Ovary (tissue), 9 donors: Measurements from ENCODE around the gene ACAD8. TPM values are rescaled to one million over a fixed set of nuclear protein-coding genes. Genes with fewer than 3 reads are reported as not detected.

Source experiments
- DNase-seq, 5 donors: peaks; one replicate each; pipeline ENCODE4 v3.0.0-alpha.2; 2019 to 2020
- H3K27ac ChIP-seq, 2 donors: fragments of 200-600 bp; one replicate each; pipeline versions ENCODE4 v1.5.1 to v1.8.0; 2019 to 2022
- H3K27me3 ChIP-seq: fragments of 200-600 bp; one replicate; pipeline ENCODE4 v1.8.0; 2022
- H3K36me3 ChIP-seq: fragments of 200-600 bp; sonication (generic); one replicate; pipeline ENCODE4 v1.5.1; 2019
- H3K4me1 ChIP-seq: one replicate; pipeline ENCODE4 v1.8.1; 2013; ENCODE audit warnings: mild to moderate bottlenecking, moderate library complexity; ENCODE audit not compliant: insufficient read depth
- H3K4me3 ChIP-seq: fragments of 200-600 bp; sonication (generic); one replicate; pipeline ENCODE4 v1.5.1; 2017
- H3K9me3 ChIP-seq, 2 donors: fragments of 200-600 bp in 1 of 2; sonication (generic) in 1 of 2; one replicate each; pipeline versions ENCODE4 v1.5.1 to v1.8.1; 2013 to 2019; ENCODE audit warnings: mild to moderate bottlenecking in 1 of 2, moderate library complexity in 1 of 2
- CTCF ChIP-seq, 3 donors: fragments of 450-650 bp in 2 of 3; fragments of 200-600 bp in 1 of 3; IDR thresholded peaks; one replicate each; pipeline versions ENCODE4 v1.5.1 to v1.8.0; 2016 to 2022; ENCODE audit warnings: antibody characterized with exemption in 3 of 3, mild to moderate bottlenecking in 1 of 3
- EP300 ChIP-seq: sonication (generic); formaldehyde crosslinking; IDR thresholded peaks from one replicate; pipeline ENCODE4 v1.6.1; 2017; ENCODE audit warnings: antibody characterized with exemption
- POLR2A ChIP-seq: fragments of 450-650 bp; IDR thresholded peaks from one replicate; pipeline ENCODE4 v1.6.1; 2017; ENCODE audit warnings: antibody characterized with exemption, mild to moderate bottlenecking, moderate library complexity
- WGBS, 3 donors: extraction: QIAGEN DNeasy Blood & Tissue Kit in 1 of 3; methylation state at CpG; one replicate each; pipeline versions ENCODE4 v1.1.5 to v1.1.7; 2013 to 2017; 5-methylcytosine and 5-hydroxymethylcytosine counted together
- intact Hi-C, 4 donors: fragments of 100-400 bp; cut with DNase I; formaldehyde crosslinking; loops; one replicate each; pipeline versions ENCODE4 v1.11.0 to v1.15.1; 2022 to 2023
- polyA plus RNA-seq, 2 donors: library from polyadenylated mRNA; stranded (reverse); fragments of 200-250 nt in 1 of 2; fragments of 350-450 nt in 1 of 2; fragmentation: Illumina TruSeq in 1 of 2; extraction: RNeasy Lipid Tissue Mini Kit (QIAGEN cat#74804) in 1 of 2; gene quantifications; one replicate each; pipeline ENCODE4 v1.2.3, GENCODE V29; 2013 to 2014
- total RNA-seq, 7 donors: library from RNA; depleted of rRNA in 2 of 7; stranded (reverse); fragments of >200 nt in 2 of 7; fragmentation: NEBNext Ultra II Directional in 3 of 7; extraction: Animal tissue kit (Norgen Biotek cat#: 25700) in 3 of 7; gene quantifications; one replicate each; pipeline versions ENCODE4 v1.1.0 to v1.2.4, GENCODE V29; 2016 to 2023
- donor health status: DM: no; HTN: no; CAD: no; lungs with moderate emphysema.
- donor health status: DM: no; HTN: no; CAD: no.
- donor health status: Bipolar disorder and iron deficiency.
- donor health status: DM: yes; HTN: yes; CAD: no.
- donor health status: DM: no; HTN: no; CAD: no.
- donor health status: DM: yes; HTN: yes; CAD: no.

Gene ACAD8
- total and polyA plus RNA-seq, 9 donors, result 14.4 to 27.5 (median 20.4) TPM

GRCh38 chr11:134312223-134312622 is 58.9 kb downstream of the ACAD8 start:
- no peaks in the 10 kb centered on the region for H3K4me1 ChIP-seq
- intact Hi-C loops, result no loop called here
- TF ChIP-seq CTCF (IDR thresholded peaks at IDR 0.05), result no peak
- TF ChIP-seq EP300, result no peak
- no peak for TF ChIP-seq POLR2A
- H3K36me3 ChIP-seq, result no peaks in the 10 kb centered on the region
- no peaks in the 10 kb centered on the region for H3K27me3 ChIP-seq
- H3K9me3 ChIP-seq, result peaks cover 0 to 4% of the 10 kb centered on the region in 2 donors
- WGBS, 3 donors, result 84 to 89% (median 85%) methylated on average over 10 to 12 of the region's 12 CpGs
- DNase-seq, result no peak
- H3K27ac ChIP-seq, result no peak overlapping the region
- H3K4me3 ChIP-seq, result no peak overlapping the region

GRCh38 chr11:134312807-134313206 is 59.4 kb downstream of the ACAD8 start:
- no peak for DNase-seq
- Histone ChIP-seq H3K27me3 (no peaks in the 10 kb centered on the region), H3K4me3 (no peak overlapping the region), H3K36me3 (no peaks in the 10 kb centered on the region), H3K4me1 (no peaks in the 10 kb centered on the region), H3K27ac (no peak overlapping the region), H3K9me3 (peaks cover 0 to 4% of the 10 kb centered on the region in 2 donors)
- no peak for TF ChIP-seq CTCF (IDR thresholded peaks at IDR 0.05)
- TF ChIP-seq EP300, result no peak
- TF ChIP-seq POLR2A, result no peak
- 61 to 71% (median 65%) methylated on average over 4 to 5 of the region's 5 CpGs for WGBS, 3 donors
- intact Hi-C loops, result no loop called here

- H3K4me3 ChIP-seq, result no peak overlapping the region
- WGBS, 3 donors, result 83 to 90% (median 85%) methylated on average over 10 of the region's 10 CpGs
- no peaks in the 10 kb centered on the region for H3K4me1 ChIP-seq
- no peaks in the 10 kb centered on the region for H3K36me3 ChIP-seq
- intact Hi-C loops, result no loop called here
- no peak overlapping the region for H3K27ac ChIP-seq
- TF ChIP-seq EP300, result no peak
- no peak for TF ChIP-seq POLR2A
- no peak for TF ChIP-seq CTCF (IDR thresholded peaks at IDR 0.05)
- no peak for DNase-seq
- peaks cover 0 to 4% of the 10 kb centered on the region in 2 donors for H3K9me3 ChIP-seq
- H3K27me3 ChIP-seq, result no peaks in the 10 kb centered on the region
Observed at GRCh38 chr11:134313379-134313778, 60.0 kb downstream of the ACAD8 start.

- intact Hi-C loops, result no loop called here
- no peaks in the 10 kb centered on the region for H3K27me3 ChIP-seq
- DNase-seq, result no peak
- no peaks in the 10 kb centered on the region for H3K4me1 ChIP-seq
- H3K9me3 ChIP-seq, result peaks cover 0 to 4% of the 10 kb centered on the region in 2 donors
- TF ChIP-seq CTCF (IDR thresholded peaks at IDR 0.05), result no peak
- TF ChIP-seq POLR2A, result no peak
- TF ChIP-seq EP300, result no peak
- no peak overlapping the region for H3K4me3 ChIP-seq
- no peak overlapping the region for H3K27ac ChIP-seq
- WGBS, 3 donors, result 73 to 78% (median 75%) methylated on average over 9 of the region's 9 CpGs
- no peaks in the 10 kb centered on the region for H3K36me3 ChIP-seq
Observed at GRCh38 chr11:134313821-134314607, 60.6 kb downstream of the ACAD8 start.

Other genes starting within 250 kb of the ACAD8 start
- gene JAM3, start 184.5 kb upstream of the ACAD8 start, total RNA-seq, result 10 to 100 TPM; 32.5 to 95.0 (median 72.3) TPM
- 10 to 100 TPM; 43.1 to 86.5 TPM for gene JAM3, start 184.5 kb upstream of the ACAD8 start, polyA plus RNA-seq
- 10 to 100 TPM in 2 of 7 donors, 1 to 10 TPM in 5; 6.2 to 12.1 (median 9.9) TPM for gene NCAPD3, start 29.6 kb upstream of the ACAD8 start, total RNA-seq
- gene NCAPD3, start 29.6 kb upstream of the ACAD8 start, polyA plus RNA-seq, result 1 to 10 TPM; 5.8 to 6.7 TPM
- gene VPS26B, start 28.9 kb upstream of the ACAD8 start, total RNA-seq, result 10 to 100 TPM; 19.4 to 46.5 (median 36.3) TPM
- gene VPS26B, start 28.9 kb upstream of the ACAD8 start, polyA plus RNA-seq, result 10 to 100 TPM; 26.1 to 44.9 TPM
- 10 to 100 TPM; 41.0 to 69.0 (median 51.9) TPM for gene THYN1, start 216 bp upstream of the ACAD8 start, total RNA-seq
- 10 to 100 TPM; 68.4 to 91.8 TPM for gene THYN1, start 216 bp upstream of the ACAD8 start, polyA plus RNA-seq
- under 1 TPM in 4 of 7 donors, not detected in 3; 0.11 to 0.20 (median 0.12) TPM for gene GLB1L3, start 22.8 kb downstream of the ACAD8 start, total RNA-seq
- gene GLB1L3, start 22.8 kb downstream of the ACAD8 start, polyA plus RNA-seq, result under 1 TPM in 1 of 2 donors, not detected in 1; 0.07 TPM
- 10 to 100 TPM in 6 of 7 donors, 1 to 10 TPM in 1; 9.8 to 21.6 (median 15.6) TPM for gene GLB1L2, start 78.4 kb downstream of the ACAD8 start, total RNA-seq
- 10 to 100 TPM; 15.3 to 24.6 TPM for gene GLB1L2, start 78.4 kb downstream of the ACAD8 start, polyA plus RNA-seq
- gene B3GAT1, start 158.7 kb downstream of the ACAD8 start, total RNA-seq, result 1 to 10 TPM in 2 of 7 donors, under 1 TPM in 5; 0.18 to 1.4 (median 0.48) TPM
- gene B3GAT1, start 158.7 kb downstream of the ACAD8 start, polyA plus RNA-seq, result under 1 TPM; 0.11 to 0.23 TPM